SKM-1 (cell line): ENCODE measurements around the gene ARGLU1.
"Not testable (repeated sequence)": the region's sequence is repeated elsewhere in the genome, so short reads cannot be mapped to it uniquely, and the experiment has no call there.

Experiments used
- DNase-seq: peaks from one replicate; lab custom pipeline; 2025; ENCODE audit not compliant: unreplicated experiment; lab: John Stamatoyannopoulos, UW

ARGLU1 gene, protein sequence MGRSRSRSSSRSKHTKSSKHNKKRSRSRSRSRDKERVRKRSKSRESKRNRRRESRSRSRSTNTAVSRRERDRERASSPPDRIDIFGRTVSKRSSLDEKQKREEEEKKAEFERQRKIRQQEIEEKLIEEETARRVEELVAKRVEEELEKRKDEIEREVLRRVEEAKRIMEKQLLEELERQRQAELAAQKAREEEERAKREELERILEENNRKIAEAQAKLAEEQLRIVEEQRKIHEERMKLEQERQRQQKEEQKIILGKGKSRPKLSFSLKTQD

DNA sequence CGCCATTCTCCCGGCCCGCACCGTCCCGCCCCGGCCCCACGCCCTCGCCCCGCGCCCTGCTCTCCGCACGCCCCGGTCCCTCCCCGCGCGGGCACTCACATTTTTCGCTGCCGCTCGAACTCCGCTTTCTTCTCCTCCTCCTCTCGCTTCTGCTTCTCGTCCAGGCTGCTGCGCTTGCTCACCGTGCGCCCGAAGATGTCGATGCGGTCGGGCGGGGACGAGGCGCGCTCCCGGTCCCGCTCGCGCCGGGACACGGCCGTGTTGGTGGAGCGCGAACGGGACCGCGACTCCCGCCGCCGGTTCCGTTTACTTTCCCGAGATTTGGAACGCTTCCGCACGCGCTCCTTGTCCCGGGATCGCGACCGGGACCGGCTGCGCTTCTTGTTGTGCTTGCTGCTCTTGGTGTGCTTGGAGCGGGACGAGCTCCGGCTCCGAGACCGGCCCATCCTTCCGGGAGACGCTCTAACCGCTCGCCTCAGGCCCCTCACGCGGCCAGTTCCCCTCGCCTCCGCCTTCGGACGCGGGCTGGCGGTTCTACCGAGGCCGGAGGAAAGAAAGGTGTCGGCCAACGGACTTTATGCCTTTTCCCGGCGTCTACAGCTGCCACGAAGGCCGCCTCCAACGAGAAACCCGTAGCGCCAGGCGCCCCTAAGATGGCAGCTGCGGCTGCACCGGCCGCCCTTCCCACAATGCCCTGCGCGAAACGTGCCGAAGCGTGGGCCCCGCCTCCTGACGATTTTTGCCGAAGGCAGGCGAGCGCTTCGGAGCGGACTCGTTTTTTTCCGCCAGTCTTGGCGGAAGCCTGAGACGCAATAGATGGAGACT, at the start of gene ARGLU1:
TSS of gene ARGLU1 (minus strand) at position 664 of the 825 bp plus-strand sequence. CDS start at position 446, 218 bp downstream.
- peak; percentile 78 for DNase-seq

DNA sequence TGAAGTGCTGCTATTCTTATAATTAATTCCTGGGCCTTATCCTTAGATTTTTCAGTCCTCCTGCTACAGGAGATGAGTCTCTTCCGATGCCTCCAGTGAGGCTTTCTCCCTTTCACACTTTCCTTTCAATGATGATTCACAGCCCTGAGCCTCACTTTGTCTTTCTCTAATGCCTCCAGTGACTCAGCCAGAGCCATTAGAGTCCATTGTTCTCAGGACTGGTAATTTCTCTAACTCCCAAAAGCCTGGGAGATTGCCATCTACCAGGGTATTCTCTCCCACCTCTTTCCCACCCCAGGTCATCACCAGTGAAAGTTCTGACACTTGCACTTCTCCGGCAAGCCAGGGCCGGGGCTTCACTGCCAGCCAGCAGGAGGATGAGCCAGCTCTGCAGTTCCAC, 49.6 kb upstream of the ARGLU1 start:
- no peak for DNase-seq

DNA sequence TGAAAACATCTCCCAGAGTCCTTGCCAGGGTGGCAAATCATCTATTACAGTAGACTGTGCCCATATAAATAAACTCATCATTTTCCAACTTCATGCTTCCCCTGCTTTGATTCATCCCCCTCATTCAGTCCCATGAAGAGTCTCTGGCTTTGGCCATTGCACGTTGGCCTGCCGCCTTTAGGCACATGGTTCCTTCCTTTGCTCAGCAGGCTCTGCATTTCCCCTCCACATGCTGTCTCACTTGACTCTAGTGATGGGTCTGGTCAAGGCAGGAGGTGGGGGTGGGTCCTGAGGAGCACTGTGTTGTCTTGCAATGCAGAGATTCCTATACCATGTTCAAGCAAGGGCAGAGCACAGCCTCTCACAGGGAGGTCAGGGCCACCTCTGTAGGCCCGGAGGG, 48.8 kb upstream of the ARGLU1 start:
- no peak for DNase-seq

DNA sequence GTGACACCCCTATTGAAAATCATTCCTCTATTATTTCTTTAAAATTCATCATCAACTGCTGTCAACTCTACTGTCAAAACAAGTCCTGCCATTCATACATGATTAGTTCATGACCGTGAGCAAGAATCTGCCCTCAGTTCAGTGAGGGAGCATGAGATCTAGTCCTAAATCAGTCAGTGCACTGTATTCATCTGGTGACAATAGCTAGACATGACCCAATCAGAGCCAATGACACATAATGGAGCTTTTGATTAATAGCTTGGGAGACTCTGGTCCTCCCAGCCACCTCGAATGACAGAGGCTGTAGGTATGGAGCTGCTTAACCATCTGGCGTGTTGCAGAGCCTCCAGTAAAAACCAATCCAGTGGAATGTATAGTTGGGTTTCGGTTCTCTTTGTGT, 46.9 kb upstream of the ARGLU1 start:
- no peak for DNase-seq

DNA sequence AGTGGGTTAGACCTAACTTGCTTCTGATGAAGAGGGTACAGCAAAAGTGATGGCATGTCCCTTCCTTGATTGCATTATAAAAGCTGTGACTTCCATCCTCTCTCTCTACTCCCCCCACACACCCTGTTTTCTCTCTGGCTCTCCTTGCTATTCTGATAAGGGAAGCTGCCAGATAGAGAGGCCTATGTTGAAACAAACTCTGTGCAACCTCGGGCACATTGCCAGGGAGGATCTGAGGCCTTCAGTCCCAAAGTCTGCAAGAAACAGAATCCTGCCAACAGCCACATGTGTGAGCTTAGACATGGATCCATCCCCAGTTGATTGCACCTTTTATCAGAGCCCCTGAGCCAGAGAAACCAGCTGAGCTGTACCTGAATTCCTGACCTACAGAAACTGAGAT, 44.8 kb upstream of the ARGLU1 start:
- peak; percentile 28 for DNase-seq

DNA sequence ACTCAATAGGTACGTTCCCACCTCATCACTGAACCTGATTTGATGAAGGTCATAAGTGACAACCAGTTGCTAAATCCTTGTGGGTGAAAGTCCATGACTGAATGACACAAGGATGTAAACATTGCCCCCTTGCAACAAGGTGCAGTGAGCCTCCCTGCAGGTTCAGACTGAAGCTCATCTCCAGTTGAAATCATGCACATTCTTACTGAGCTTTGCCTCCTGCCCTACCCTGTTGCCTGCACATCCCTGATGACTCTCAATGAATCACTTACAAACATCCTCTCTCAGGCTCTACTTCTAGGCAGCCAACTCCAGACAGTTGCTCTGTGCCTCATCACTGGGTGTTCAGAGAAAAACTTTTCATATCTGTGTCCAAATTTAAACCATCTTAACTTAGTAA, 42.5 kb upstream of the ARGLU1 start:
- DNase-seq: no peak

DNA sequence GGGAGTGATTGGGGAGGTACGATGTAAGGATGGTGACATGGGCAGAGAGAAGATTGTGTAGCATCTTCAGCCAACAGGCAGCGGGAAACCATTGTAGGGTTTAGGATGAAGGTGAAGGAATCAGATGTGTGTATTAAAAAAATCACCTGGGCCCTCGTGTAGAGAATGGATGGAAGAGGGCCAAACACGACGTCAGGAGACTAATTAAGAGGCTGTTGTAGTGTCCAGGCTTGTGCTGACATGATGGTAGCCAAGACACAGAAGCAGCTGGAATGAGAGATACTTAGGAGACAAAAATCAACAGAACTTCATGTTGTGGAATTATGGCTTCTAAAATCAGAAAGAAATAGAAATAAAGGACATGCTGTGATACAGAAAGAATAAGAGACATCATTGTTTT, 41.2 kb upstream of the ARGLU1 start:
- DNase-seq: no peak

DNA sequence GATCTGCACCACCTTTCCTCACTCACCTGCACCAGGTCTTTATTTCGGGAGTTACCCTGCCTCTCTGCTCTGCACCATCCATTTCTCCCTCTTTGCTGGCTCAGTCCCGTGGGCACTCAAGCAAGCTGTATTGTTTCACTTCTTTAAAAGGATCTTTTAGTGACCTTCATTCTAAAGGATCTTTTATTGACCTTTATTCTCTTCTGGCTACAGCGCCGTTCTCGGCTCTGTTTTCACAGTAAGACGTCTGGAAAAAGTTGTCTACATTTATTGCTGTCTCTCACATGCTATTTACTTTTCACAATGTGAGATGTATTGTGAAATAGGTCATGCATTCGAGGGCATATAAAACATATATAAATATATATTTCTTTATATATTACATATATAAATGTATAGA, 35.6 kb upstream of the ARGLU1 start:
- DNase-seq: no peak

DNA sequence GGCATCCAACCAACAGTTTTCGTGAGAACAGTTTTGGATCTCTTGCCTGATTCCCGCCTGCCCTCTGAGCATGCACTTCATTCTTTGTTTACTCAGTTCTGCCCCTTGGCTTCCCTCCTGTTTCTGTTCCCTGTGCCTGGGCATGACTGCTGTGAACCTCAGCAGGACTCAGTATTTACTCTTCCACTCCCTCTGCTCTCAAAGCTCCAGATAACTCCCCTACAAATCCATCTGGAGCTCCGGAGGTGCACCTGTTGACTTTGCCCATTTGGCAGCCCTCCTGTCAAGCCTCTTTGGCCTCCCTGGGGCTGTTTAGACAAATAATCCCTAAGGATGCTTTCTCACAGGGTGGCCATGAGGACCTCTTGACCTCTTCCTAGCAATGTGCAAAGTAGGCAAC, 34.2 kb upstream of the ARGLU1 start:
- DNase-seq: no peak

DNA sequence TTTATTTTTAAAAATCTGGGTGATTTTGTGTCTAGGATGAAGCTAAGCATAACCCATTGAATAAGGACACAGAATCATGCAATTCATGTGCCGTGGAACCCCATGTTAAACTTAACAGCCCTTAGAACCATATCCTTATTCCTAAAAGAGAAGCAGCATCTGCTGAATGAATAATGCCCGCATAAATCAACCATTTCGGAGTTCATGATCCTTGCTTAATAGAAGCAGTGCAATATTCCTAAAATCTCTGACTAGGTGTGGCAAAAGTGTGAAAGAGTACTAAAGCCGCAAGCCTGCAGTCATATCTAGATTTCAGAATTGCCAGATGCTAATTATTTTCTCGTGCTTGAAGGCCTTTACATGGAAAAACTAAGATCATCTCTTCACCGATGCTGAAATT, 33.6 kb upstream of the ARGLU1 start:
- DNase-seq: no peak

DNA sequence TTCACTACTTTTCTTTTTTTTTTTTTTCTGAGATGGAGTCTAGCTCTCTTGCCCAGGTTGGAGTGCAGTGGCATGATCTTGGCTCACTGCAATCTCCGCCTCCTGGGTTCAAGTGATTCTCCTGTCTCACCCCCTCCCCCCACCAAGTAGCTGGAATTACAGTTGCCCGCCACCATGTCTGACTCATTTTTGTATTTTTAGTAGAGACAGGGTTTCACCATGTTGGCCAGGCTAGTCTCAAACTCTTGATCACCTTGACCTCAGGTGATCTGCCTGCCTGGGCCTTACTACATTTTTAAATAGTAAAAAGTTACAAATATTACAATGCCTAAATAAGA, 32.8 kb upstream of the ARGLU1 start:
- DNase-seq: not testable (repeated sequence)

DNA sequence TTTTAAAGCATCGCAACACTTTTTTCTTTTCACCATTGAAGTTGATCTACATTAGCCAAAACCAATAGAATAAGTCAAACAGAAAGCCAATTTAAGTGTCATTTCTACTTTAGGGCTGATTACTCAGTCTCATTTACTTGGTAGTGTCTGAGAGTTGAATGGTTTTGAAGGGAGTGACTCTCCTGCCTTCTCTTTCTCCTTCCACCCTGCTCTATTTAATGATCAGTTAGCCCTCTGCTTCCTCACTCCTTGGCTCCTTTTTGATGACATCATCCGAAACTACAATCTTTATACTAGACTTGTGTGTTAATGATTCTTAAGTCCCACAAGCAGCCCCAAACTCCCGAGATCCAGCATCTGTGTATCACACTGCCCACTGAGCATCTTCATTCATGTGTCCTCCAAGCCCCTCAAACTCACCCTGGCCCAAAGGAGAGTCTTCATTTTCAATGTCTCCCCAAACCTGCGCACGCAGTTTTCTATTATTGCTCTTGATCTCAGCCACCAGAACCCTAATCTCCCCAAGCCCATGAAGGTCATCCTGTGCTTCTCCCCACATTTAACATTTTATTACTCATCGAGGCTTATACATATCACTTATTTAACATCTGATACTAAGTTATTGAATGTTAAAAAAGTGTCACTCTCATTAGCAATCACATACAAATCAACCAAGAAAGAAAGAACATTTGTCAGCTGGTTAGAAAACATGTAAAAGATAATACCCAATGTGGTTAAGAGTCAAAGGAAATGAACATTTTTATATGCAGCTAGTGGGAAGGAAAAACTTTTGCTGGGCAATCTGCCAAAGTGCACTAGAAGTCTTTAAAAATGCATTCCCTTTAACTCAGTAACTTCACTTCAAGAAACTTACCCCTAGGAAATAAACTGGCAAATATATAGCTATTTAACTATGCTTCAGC, 32.2 kb upstream of the ARGLU1 start:
- DNase-seq: no peak

DNA sequence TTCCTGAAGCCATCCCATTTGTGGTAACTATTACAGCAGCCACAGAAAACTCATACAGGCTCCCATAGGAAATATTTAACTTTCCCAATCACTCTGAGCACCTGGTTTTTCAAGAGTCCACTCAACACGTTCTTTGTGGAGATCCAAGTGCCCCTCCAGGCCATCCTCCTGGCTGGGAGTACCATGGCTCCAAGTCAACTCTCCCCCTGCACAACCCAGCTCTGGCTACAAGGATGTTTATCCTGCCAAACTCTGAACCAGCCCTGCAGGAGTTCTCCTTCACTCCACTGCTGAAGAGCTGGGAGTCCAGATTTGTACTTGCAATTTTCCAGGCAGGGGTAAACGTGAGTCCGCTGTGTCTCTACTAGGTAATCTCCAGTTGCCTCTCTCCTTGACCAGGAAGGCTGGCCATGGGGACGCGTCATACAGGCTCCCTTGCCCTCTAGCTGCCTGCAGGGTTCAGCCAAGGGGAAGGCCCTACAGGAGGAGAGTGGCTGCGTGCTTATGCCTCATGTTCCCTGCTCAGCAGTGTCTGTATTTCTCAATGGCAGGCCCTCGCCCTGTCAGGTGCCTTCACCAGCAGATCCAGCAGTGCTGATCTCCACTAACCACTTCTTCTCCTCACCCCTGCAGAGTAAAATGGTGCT, 29.9 kb upstream of the ARGLU1 start:
- no peak for DNase-seq

DNA sequence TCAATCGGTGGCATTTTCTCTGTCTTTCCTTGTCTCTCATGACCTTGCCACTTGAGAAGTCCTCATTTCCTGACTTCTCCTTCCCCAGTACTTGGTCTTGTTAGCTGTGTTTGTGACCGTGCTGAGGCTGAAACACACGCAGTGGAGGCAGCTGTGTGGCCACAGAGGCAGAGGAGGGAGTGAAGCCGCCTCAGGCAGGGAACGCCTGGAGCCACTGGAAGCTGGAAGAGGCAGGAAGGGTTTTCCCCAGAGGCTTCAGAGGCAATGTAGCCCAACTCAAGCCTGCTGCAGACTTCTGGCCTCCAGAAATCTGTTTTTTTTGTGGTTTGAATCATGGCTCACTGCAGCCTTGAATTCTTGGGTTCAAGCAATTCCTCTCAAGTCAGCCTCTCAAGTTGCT, 29.2 kb upstream of the ARGLU1 start:
- no peak for DNase-seq

DNA sequence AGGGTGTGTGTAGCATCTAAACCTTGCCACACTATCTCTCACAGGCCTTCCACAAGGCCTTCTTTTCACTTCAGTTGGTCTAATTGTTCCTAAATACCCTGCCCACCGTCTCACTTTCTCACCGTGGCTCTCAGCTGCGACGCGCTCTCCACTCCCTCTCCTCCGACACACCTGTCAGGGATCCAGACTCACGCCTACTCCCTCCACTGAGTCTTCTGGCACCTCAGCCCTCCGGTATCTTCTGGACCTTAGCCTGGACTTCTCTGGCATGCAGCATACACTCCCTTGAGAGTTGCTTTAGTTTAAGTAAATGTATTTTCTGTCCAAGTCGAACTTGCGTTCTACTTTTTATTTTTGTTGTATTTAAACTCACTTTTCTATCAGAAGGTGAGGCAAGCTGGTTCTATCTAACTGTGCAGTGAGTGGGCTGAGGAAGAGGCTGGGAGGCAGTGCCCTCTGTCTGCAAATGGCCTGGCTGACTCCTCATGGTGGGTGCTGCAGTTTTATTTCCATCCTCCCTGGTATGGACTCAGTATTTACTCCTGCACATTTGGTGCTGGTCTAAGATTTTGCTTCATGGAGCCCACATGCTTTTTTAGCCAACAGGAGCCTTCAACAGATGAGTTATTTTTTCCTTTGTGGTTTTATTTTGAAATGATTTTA, 28.5 kb upstream of the ARGLU1 start:
- DNase-seq: no peak

DNA sequence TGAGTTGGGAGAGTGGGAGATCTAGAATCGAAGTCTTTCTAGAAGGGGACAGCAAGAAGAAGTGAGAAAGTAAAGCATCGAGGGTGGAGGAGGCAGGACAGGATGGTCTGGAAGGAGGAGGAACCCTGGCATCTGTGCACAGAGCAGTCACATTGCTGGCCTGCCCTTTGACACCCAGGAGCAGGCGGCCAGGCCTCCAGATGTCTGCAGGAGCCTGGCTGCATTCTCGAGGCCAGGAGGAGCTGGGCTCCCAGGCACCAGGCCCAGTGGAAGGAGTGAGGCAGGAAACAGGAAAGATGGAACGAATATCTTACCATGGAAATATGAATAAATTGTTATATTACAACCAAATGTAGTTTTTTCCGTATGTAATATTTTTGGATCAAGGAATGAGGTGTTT, 27.7 kb upstream of the ARGLU1 start:
- DNase-seq: no peak

DNA sequence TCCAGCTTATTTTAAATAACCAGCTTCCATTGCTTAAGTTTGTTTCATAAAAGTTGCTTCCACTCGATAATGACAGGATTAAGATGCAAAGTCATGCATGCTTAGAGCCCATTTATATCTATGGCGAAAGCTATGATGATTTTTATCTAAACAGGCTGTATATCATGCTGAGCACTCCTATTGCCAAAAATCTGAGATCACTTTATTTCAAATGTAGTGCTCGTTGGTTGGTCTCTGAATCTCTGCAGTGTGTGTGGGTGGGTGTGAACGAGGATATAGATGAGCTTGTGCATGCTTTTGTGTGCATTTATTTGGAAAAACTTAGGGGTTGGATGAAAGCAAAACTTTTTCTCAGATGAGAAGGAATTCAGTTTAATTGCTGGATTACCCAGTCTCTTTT, 27.0 kb upstream of the ARGLU1 start:
- no peak for DNase-seq

DNA sequence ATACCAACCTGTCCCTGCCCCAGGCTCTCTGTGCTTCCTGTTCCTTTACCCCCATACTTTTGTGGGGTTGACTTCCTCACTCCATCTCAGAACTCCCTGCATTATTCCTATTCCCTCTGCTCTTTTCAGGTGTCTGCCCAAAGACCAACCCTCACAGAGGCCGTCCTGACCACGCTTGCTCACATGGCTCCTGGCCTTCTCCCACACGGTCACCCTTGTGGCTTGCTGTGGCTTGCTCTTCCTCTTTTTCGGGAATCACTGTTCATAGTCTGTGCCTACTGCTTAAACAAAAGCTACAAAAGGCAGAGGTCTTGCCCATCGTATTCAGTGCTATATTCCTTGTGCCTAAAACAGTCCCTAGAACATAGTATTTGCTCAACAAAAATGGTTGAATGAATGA, 25.2 kb upstream of the ARGLU1 start:
- DNase-seq: peak; percentile 24

DNA sequence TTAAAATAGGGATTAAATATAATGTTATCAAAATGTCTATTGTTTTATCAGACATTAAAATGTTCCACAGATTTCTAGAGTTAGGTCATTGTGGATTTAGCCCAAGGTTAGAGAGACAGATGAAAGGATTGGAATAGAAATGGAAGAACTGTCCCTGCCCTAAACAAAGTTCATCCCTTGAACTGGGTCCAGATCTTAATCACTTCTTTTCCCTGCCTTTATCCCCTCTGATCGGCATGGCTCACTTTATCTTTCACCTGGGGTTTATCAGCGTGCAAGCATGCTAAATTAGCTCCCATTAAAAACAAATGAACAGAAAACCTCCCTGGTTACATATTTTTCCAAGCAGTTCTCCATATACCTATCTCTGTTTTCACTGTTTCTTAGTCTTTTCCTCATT, 23.4 kb upstream of the ARGLU1 start:
- DNase-seq: no peak

DNA sequence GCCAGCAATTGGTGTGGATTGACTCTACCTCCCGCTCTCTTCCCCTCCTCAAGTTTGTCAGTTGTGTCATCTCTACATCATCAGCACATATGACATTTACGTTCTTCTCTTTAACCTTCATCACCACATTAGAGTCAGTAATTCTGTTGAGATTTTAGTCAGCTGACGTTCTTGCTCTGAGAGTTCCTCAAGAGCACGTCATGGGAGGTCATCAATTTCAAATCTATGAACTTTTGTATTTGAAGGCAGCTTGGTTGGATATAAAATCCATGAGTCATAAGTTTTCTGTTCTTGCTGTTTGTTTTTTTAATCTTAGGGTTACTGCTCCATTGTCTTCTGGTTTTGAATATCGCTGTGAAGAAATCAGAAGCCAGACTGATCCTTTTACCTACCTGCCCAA, 21.8 kb upstream of the ARGLU1 start:
- no peak for DNase-seq

DNA sequence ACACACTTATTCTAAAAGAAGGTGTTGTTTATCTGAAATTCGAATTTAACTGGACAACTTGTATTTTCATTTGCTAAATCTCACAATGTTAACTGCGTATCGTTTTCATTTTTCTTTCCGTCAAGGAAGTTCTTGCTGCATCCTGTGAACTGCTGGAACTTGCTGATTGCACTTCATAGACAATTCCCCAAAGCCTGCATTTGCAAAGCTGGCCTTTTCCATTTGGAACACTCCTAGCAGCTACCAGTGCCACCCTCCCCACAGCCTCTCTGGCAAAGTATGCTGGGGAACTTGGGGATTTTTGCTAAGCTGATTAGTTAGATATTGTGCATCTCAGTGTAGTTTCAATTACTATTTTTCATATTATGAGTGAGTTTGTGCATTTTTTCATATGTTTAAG, 20.4 kb upstream of the ARGLU1 start:
- no peak for DNase-seq
